ENCODE data around the gene PDE4DIP.
"Not testable (repeated sequence)": the region's sequence is repeated elsewhere in the genome, so short reads cannot be mapped to it uniquely, and the experiment has no call there.

PDE4DIP gene

GRCh38 chr1:148874408-148875388 lies 30.5 kb downstream of the PDE4DIP start:
- not testable (repeated sequence) for DNase-seq

- DNase-seq, result not testable (repeated sequence)
Measured at GRCh38 chr1:148879812-148880416, 35.7 kb downstream of the PDE4DIP start.

GRCh38 chr1:148881261-148881660 lies 37.0 kb downstream of the PDE4DIP start:
- DNase-seq, result not testable (repeated sequence)

- not testable (repeated sequence) for DNase-seq
Measured at GRCh38 chr1:148885219-148885618, 41.0 kb downstream of the PDE4DIP start.

GRCh38 chr1:148886293-148886692 lies 42.1 kb downstream of the PDE4DIP start:
- not testable (repeated sequence) for DNase-seq

GRCh38 chr1:148888597-148888996 lies 44.4 kb downstream of the PDE4DIP start:
- not testable (repeated sequence) for DNase-seq

GRCh38 chr1:148889267-148890074 lies 45.2 kb downstream of the PDE4DIP start:
- DNase-seq, result not testable (repeated sequence)

- not testable (repeated sequence) for DNase-seq
Measured at GRCh38 chr1:148890075-148890568, 45.9 kb downstream of the PDE4DIP start.

GRCh38 chr1:148894360-148895352 lies 50.4 kb downstream of the PDE4DIP start:
- DNase-seq, result not testable (repeated sequence)

- not testable (repeated sequence) for DNase-seq
Measured at GRCh38 chr1:148900026-148900425, 55.8 kb downstream of the PDE4DIP start.

GRCh38 chr1:148900691-148901090 lies 56.5 kb downstream of the PDE4DIP start:
- not testable (repeated sequence) for DNase-seq

GRCh38 chr1:148901150-148901952 lies 57.1 kb downstream of the PDE4DIP start:
- not testable (repeated sequence) for DNase-seq

GRCh38 chr1:148901953-148902341 lies 57.7 kb downstream of the PDE4DIP start:
- DNase-seq, result not testable (repeated sequence)

- not testable (repeated sequence) for DNase-seq
Measured at GRCh38 chr1:148909219-148909826, 65.1 kb downstream of the PDE4DIP start.

GRCh38 chr1:148911303-148911928 lies 67.2 kb downstream of the PDE4DIP start:
- DNase-seq, result not testable (repeated sequence)

GRCh38 chr1:148916222-148916621 lies 72.0 kb downstream of the PDE4DIP start:
- DNase-seq, result not testable (repeated sequence)

- DNase-seq, result not testable (repeated sequence)
Measured at GRCh38 chr1:148916695-148917348, 72.6 kb downstream of the PDE4DIP start.

- not testable (repeated sequence) for DNase-seq
Measured at GRCh38 chr1:148918836-148919447, 74.7 kb downstream of the PDE4DIP start.

All from fibroblast of upper back skin (primary cell).